GM19099 (cell line): Measurements from ENCODE around the gene IL2.

Experiments used
- POLR2A ChIP-seq: IDR thresholded peaks from 3 replicates; pipeline ENCODE4 v1.6.1; 2011; ENCODE audit warnings: low read depth; ENCODE audit not compliant: insufficient read length; ENCODE audit errors: extremely low read depth

Gene IL2

DNA sequence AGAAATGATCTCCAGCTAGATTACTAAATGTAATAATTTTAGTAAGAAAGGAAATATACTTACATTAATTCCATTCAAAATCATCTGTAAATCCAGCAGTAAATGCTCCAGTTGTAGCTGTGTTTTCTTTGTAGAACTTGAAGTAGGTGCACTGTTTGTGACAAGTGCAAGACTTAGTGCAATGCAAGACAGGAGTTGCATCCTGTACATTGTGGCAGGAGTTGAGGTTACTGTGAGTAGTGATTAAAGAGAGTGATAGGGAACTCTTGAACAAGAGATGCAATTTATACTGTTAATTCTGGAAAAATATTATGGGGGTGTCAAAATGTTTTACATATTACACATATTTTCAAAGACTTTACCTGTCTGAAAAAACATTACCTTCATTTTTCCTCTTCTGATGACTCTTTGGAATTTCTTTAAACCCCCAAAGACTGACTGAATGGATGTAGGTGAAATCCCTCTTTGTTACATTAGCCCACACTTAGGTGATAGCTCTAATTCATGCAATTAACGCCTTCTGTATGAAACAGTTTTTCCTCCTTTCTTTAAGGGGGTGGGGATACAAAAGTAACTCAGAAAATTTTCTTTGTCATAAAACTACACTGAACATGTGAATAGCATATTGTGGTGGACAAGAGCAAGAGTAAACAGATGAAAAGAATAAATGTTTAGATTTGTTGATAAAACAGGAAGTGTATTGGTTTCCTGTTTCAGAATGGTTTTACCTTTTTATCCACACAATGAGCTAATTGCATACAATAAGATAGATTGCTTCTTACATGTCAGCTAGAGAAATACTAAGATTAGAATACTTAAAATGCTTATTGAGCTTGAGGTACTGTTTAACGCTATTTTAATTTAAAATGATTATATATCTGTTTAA lies at the start of gene IL2:
Gene IL2, minus strand, starts transcription at position 495 of the 886 bp plus-strand sequence. Its CDS starts 285 bp downstream, at position 210.
- no peak for TF ChIP-seq POLR2A

DNA sequence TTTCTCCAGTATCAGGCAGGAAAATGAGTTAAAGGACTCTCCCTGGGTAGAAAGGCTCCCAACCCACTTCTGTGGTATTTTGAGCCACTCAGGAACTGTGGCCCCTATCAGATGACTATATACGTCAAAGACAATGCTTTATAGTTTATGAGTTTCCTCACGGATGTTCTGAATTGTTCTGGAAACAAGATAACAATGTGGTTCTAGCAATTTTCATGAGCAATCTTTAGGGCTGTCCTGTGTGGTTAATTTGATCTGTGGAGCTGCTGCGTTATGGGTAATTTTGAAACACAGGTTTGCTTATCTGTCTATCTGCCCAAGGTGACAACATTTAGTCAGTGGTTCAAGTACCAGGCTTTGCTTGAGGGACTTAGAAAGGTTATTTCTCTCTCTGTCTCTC lies 46.7 kb upstream of the IL2 start:
- TF ChIP-seq POLR2A, result no peak

GRCh38 chr4:122500852-122501501 lies 44.5 kb upstream of the IL2 start:
- no peak for TF ChIP-seq POLR2A

DNA sequence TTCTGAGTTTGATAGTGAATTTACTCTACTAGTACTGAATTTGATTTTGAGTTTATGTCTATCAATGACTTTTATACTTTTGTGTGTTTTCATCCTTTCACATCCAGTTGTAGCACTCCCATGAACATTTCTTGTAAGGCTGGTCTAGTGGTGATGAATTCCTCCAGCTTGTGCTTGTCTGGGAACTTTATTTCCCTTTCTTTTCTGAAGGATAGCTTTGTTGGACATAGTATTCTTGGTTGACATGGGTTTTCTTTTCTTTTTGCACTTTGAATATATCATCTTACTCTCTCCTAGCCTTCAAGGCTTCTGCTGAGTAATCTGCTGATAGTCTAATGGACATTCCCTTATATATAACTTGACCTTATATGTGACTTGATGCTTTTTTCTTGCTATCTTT lies 32.5 kb upstream of the IL2 start:
- TF ChIP-seq POLR2A, result no peak

GRCh38 chr4:122483481-122483880 lies 27.0 kb upstream of the IL2 start:
- TF ChIP-seq POLR2A, result no peak

GRCh38 chr4:122481766-122482405 lies 25.4 kb upstream of the IL2 start:
- no peak for TF ChIP-seq POLR2A

- no peak for TF ChIP-seq POLR2A
Measured at GRCh38 chr4:122480655-122481487, 24.3 kb upstream of the IL2 start.

GRCh38 chr4:122479935-122480416 lies 23.5 kb upstream of the IL2 start:
- TF ChIP-seq POLR2A, result no peak

DNA sequence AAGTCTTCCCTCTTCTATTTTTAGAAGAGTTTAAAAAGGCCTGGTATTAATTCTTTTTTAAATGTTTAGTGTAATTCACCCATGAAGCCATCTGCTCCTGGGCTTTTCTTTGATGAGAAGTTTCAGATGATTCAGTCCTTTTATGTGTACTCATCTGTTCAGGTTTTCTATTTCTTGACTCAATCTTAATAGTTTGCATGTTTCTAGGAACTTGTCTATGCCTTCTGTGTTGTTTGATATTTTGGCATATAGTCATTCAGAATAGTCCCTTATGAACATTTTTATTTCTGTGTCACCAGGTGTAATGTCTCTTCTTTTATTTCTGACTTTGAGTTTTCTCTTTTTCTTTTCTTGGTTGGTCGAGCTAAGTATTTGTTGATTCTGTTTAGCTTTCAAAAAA lies 20.2 kb upstream of the IL2 start:
- no peak for TF ChIP-seq POLR2A

- no peak for TF ChIP-seq POLR2A
Measured at GRCh38 chr4:122476126-122476525, 19.6 kb upstream of the IL2 start.

DNA sequence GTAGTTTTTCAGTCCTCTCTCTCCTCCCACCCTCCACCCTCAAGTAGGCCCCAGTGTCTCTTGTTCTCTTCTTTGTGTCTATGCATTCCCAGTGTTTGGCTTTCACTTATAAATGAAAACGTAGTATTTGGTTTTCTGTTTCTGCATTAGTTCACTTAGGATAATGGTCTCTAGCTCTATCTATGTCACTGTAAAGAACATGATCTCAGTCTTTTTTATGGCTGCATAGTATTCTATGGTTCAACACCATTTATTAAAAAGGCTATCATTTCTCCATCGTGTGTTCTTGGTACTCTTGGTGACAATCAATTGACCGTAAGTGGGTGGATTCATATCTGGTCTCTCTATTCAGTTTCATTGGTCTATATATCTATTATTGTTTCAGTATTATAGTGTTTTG lies 18.7 kb upstream of the IL2 start:
- no peak for TF ChIP-seq POLR2A

DNA sequence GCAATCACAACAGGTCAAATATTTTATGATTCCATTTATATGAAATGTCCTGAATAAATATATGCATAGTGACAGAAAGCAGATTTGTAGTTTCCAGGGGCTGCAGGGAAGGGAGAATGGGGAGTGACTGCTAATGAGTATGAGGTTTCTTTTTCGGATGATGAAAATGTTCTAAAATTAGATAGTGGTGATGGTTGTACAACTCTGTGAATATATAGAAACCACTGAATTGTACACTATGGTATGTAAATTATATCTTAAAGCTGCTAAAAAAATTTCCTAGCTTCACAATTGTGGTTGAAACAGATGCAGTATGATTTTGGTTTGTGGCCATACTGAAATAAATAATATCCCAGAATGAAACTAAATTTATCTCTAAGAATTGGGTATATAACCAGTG lies 12.9 kb upstream of the IL2 start:
- no peak for TF ChIP-seq POLR2A

DNA sequence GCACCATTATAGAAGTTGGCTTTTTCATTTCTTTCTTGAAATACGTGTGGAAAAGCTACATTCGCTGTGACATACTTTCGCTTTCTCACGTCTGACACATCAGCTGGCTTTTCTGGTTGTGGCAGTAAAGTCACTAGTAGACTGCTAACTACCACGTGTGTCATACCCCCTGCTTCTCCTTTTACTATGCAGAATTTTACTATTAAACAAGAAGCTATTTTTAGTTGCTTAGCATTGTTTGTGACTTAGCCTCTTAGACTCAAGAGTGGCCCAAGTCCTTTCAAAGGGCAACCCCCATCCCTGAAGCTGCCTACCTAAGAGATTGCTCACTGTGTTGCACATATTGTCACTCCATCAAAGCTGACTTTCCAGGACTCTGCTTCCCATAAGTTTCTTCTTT lies 2.1 kb upstream of the IL2 start:
- TF ChIP-seq POLR2A, result no peak

- TF ChIP-seq POLR2A, result no peak
Measured at GRCh38 chr4:122453384-122453995, 3.0 kb downstream of the IL2 start.
